Transverse colon (tissue), 3 donors: ENCODE results near the gene SLC30A10.

ENCODE experiments used
- EP300 ChIP-seq: sonication (generic); formaldehyde crosslinking; IDR thresholded peaks from one replicate; pipeline ENCODE4 v1.6.1; 2017; ENCODE audit warnings: antibody characterized with exemption, low read depth
- POLR2A ChIP-seq: fragments of 450-650 bp; IDR thresholded peaks from one replicate; pipeline ENCODE4 v1.6.1; 2016; ENCODE audit warnings: antibody characterized with exemption, mild to moderate bottlenecking, moderate library complexity
- TF ChIP-seq, protein P1 (sequence below), 5 experiments: fragments of 200-600 bp in 3 of 5; fragments of 450-650 bp in 2 of 5; sonication (generic) in 3 of 5; IDR thresholded peaks; 1 replicate in 2 of 5; 2 replicates in 3 of 5; pipeline ENCODE4 v1.5.1; 2016 to 2017; ENCODE audit warnings: antibody characterized with exemption in 5 of 5, inconsistent platforms in 3 of 5, mild to moderate bottlenecking in 2 of 5, moderate library complexity in 1 of 5

DNA sequence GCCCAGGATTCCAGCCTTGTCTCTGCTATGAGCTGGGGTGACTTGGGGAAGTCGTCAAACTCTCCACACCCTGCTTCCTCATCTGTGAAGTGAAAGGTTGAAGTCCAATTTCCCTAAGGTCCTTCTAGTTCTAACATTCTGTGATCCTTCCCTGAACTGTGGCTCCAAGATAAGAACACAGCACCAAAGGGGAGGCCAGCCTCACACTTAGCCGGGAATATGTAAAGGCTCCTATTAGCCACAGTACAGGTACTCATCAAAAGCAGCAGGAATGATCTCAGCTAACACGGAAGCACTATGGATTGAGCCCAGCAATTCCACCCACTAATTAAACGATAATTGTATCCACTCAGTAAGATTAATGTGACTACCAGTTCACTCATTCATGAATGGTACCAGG is 4.0 kb downstream of the SLC30A10 start:
- TF ChIP-seq, protein P1, sequence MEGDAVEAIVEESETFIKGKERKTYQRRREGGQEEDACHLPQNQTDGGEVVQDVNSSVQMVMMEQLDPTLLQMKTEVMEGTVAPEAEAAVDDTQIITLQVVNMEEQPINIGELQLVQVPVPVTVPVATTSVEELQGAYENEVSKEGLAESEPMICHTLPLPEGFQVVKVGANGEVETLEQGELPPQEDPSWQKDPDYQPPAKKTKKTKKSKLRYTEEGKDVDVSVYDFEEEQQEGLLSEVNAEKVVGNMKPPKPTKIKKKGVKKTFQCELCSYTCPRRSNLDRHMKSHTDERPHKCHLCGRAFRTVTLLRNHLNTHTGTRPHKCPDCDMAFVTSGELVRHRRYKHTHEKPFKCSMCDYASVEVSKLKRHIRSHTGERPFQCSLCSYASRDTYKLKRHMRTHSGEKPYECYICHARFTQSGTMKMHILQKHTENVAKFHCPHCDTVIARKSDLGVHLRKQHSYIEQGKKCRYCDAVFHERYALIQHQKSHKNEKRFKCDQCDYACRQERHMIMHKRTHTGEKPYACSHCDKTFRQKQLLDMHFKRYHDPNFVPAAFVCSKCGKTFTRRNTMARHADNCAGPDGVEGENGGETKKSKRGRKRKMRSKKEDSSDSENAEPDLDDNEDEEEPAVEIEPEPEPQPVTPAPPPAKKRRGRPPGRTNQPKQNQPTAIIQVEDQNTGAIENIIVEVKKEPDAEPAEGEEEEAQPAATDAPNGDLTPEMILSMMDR (IDR thresholded peaks at IDR 0.05): no peak
- TF ChIP-seq POLR2A (no peak), EP300 (no peak)
